WTC11 (cell line): Measurements from ENCODE around the gene HYPK.

Source experiments
- CREM ChIP-seq: sonication (generic); formaldehyde crosslinking; IDR thresholded peaks from 2 replicates; pipeline ENCODE4 v1.8.1; 2022; ENCODE audit warnings: mild to moderate bottlenecking, missing genetic modification reagents, moderate library complexity
- TF ChIP-seq, protein P1 (sequence below): fragments of 200-600 bp; IDR thresholded peaks from 2 replicates; pipeline ENCODE4 v1.8.0; 2022; ENCODE audit warnings: antibody characterized with exemption
- TF ChIP-seq, protein P2 (sequence below): sonication (generic); formaldehyde crosslinking; IDR thresholded peaks from 2 replicates; pipeline ENCODE4 v1.8.0; 2022; ENCODE audit warnings: mild to moderate bottlenecking, missing genetic modification reagents

DNA sequence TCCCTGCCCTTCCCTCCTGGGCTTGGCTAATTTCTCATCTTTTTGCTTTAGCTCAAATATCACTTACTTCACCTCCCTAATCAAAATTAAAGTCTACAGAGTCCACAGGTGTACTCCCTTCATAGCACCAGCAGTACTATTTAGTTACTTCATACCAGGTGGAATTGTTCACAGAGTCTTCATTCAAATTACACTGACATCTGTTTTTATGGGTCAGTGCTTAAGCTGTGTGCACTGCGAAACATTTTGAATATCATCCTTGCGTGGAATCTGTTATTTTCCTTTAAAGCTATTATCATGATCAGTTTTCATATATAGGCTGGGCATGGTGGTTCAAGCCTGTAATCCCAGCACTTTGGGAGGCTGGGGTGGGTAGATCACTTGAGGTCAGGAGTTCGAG, 11.0 kb upstream of the HYPK start:
- TF ChIP-seq, protein P1, sequence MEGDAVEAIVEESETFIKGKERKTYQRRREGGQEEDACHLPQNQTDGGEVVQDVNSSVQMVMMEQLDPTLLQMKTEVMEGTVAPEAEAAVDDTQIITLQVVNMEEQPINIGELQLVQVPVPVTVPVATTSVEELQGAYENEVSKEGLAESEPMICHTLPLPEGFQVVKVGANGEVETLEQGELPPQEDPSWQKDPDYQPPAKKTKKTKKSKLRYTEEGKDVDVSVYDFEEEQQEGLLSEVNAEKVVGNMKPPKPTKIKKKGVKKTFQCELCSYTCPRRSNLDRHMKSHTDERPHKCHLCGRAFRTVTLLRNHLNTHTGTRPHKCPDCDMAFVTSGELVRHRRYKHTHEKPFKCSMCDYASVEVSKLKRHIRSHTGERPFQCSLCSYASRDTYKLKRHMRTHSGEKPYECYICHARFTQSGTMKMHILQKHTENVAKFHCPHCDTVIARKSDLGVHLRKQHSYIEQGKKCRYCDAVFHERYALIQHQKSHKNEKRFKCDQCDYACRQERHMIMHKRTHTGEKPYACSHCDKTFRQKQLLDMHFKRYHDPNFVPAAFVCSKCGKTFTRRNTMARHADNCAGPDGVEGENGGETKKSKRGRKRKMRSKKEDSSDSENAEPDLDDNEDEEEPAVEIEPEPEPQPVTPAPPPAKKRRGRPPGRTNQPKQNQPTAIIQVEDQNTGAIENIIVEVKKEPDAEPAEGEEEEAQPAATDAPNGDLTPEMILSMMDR = no peak
- no peak for TF ChIP-seq CREM (CRISPR knock-in tag)
- TF ChIP-seq, protein P2, sequence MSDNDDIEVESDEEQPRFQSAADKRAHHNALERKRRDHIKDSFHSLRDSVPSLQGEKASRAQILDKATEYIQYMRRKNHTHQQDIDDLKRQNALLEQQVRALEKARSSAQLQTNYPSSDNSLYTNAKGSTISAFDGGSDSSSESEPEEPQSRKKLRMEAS (CRISPR knock-in tag) = no peak
